K562 (cell line): ENCODE data around the gene RPS19.

Experiments
- EZH2 ChIP-seq: IDR thresholded peaks from 2 replicates; pipeline ENCODE4 v1.6.1; 2012; ENCODE audit warnings: low read depth, mild to moderate bottlenecking, inconsistent platforms, low read length, borderline replicate concordance
- HDAC3 ChIP-seq: fragments of 450-650 bp; IDR thresholded peaks from 2 replicates; pipeline ENCODE4 v1.6.1; 2018; ENCODE audit warnings: borderline replicate concordance, mild to moderate bottlenecking, moderate library complexity; ENCODE audit not compliant: partially characterized antibody
- KDM1A ChIP-seq, 2 experiments: fragments of 450-650 bp; IDR thresholded peaks; 2 replicates each; pipeline ENCODE4 v1.6.1; 2016; ENCODE audit warnings: mild to moderate bottlenecking in 2 of 2
- RAD21 ChIP-seq, 2 experiments: fragments of 250-450 bp in 1 of 2; fragments of 450-650 bp in 1 of 2; sonication (Bioruptor Pico) in 1 of 2; formaldehyde crosslinking in 1 of 2; IDR thresholded peaks in 1 of 2; conservative IDR thresholded peaks in 1 of 2; 2 replicates each; pipeline versions ENCODE4 v1.4.0 to v1.8.0; 2020 to 2022; ENCODE audit warnings: mild to moderate bottlenecking in 2 of 2, moderate library complexity in 1 of 2
- RCOR1 ChIP-seq, 2 experiments: IDR thresholded peaks; 2 replicates each; pipeline ENCODE4 v1.6.1; 2012; ENCODE audit warnings: low read depth in 2 of 2, low read length in 2 of 2, borderline replicate concordance in 1 of 2, improper control_type of control experiment in 1 of 2
- XRCC3 ChIP-seq: fragments of 450-650 bp; IDR thresholded peaks from 2 replicates; pipeline ENCODE4 v1.6.1; 2017; ENCODE audit warnings: mild to moderate bottlenecking, moderate library complexity
- TF ChIP-seq, protein P1 (sequence below): sonication (generic); formaldehyde crosslinking; IDR thresholded peaks from 2 replicates; pipeline ENCODE4 v1.8.1; 2022; ENCODE audit warnings: missing genetic modification reagents
- TF ChIP-seq, protein P2 (sequence below): sonication (generic); formaldehyde crosslinking; IDR thresholded peaks from 2 replicates; pipeline ENCODE4 v1.8.0; 2023; ENCODE audit warnings: mild to moderate bottlenecking, missing genetic modification reagents
- TF ChIP-seq, protein P3 (sequence below): fragments of 450-650 bp; IDR thresholded peaks from 2 replicates; pipeline ENCODE4 v1.6.1; 2018; ENCODE audit not compliant: partially characterized antibody

DNA sequence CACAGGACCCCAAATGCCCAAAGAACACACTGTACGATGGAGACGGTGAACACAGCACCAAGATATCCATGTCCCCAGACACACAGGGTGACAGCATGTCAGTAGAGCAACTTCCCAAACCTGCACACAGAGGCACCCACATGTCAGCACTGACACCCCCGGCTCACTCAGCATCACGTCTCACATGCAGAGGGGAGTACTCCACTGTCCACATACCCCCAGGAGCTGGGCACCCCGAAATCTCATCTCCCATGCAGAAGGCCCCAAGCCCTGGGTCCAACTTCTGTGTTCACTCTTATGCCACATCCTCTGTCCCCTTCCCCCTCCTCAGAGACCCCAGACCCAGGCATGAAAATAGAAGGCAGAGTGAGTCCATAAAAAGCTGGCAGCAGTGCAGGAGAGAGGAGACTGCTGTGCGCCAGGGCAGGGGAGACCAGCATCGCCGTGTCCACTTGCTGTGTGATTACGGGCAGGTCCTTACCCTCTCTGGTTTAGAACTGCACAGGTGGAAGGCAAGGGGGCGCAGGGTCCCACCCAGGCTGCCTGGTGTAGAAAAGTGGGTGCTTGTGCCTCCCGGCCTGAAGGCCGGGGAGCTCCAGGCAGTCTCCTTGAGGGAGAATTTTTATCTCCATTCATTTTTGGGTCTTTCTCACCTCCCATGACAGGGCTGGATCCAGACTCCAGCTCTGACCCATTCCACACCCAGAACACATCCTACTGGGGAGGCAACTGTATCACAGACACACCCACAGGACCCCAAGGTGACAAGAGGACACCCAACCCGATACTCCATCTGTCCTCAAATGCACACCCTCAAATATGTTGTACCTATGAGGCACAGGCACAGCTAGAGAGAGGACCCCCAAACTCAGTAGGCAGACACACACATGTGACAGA lies 51.2 kb downstream of the RPS19 start:
- TF ChIP-seq RAD21 (CRISPR knock-in tag; conservative IDR thresholded peaks at IDR 0.05 in 1 of 2, IDR thresholded peaks at IDR 0.05 in 1 of 2) (no peak), RCOR1 (IDR thresholded peaks at IDR 0.05; ENCODE audit: borderline replicate concordance in 1 of 2, low read depth in 2 of 2, low read length in 2 of 2) (no peak), HDAC3 (no peak), XRCC3 (no peak), EZH2 (no peak), KDM1A (IDR thresholded peaks at IDR 0.05) (0 out of 4 replicates have a peak, but pooled peaks of 1 of the 2 experiments have one; percentile 9)
- TF ChIP-seq, protein P1, sequence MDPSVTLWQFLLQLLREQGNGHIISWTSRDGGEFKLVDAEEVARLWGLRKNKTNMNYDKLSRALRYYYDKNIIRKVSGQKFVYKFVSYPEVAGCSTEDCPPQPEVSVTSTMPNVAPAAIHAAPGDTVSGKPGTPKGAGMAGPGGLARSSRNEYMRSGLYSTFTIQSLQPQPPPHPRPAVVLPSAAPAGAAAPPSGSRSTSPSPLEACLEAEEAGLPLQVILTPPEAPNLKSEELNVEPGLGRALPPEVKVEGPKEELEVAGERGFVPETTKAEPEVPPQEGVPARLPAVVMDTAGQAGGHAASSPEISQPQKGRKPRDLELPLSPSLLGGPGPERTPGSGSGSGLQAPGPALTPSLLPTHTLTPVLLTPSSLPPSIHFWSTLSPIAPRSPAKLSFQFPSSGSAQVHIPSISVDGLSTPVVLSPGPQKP (CRISPR knock-in tag), result no peak
- TF ChIP-seq, protein P2, sequence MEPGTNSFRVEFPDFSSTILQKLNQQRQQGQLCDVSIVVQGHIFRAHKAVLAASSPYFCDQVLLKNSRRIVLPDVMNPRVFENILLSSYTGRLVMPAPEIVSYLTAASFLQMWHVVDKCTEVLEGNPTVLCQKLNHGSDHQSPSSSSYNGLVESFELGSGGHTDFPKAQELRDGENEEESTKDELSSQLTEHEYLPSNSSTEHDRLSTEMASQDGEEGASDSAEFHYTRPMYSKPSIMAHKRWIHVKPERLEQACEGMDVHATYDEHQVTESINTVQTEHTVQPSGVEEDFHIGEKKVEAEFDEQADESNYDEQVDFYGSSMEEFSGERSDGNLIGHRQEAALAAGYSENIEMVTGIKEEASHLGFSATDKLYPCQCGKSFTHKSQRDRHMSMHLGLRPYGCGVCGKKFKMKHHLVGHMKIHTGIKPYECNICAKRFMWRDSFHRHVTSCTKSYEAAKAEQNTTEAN (CRISPR knock-in tag), result no peak
- TF ChIP-seq, protein P3, sequence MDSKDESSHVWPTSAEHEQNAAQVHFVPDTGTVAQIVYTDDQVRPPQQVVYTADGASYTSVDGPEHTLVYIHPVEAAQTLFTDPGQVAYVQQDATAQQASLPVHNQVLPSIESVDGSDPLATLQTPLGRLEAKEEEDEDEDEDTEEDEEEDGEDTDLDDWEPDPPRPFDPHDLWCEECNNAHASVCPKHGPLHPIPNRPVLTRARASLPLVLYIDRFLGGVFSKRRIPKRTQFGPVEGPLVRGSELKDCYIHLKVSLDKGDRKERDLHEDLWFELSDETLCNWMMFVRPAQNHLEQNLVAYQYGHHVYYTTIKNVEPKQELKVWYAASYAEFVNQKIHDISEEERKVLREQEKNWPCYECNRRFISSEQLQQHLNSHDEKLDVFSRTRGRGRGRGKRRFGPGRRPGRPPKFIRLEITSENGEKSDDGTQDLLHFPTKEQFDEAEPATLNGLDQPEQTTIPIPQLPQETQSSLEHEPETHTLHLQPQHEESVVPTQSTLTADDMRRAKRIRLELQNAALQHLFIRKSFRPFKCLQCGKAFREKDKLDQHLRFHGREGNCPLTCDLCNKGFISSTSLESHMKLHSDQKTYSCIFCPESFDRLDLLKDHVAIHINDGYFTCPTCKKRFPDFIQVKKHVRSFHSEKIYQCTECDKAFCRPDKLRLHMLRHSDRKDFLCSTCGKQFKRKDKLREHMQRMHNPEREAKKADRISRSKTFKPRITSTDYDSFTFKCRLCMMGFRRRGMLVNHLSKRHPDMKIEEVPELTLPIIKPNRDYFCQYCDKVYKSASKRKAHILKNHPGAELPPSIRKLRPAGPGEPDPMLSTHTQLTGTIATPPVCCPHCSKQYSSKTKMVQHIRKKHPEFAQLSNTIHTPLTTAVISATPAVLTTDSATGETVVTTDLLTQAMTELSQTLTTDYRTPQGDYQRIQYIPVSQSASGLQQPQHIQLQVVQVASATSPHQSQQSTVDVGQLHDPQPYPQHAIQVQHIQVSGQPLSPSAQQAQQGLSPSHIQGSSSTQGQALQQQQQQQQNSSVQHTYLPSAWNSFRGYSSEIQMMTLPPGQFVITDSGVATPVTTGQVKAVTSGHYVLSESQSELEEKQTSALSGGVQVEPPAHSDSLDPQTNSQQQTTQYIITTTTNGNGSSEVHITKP, result no peak
